Effector memory CD8-positive, alpha-beta T cell (primary cell): ENCODE data around the gene DRAP1.

Experiments used
- ATAC-seq: fragments of 150-1000 bp; cut with Tn5 transposase; replicated peaks from 2 replicates; pipeline ENCODE4 v1.10.0; 2021; ENCODE audit warnings: mild to moderate bottlenecking, moderate library complexity
- DNase-seq, 3 experiments: peaks; one replicate each; pipeline ENCODE4 v3.0.0; 2021
- H3K27ac Mint-ChIP-seq, 2 donors: one replicate each; pipeline ENCODE4 v1.8.0; 2022; ENCODE audit warnings: mild to moderate bottlenecking in 2 of 2, mixed read lengths in 2 of 2, moderate library complexity in 2 of 2
- H3K27me3 Mint-ChIP-seq, 2 donors: one replicate each; pipeline ENCODE4 v1.8.0; 2022; ENCODE audit warnings: mixed read lengths in 2 of 2
- H3K36me3 Mint-ChIP-seq: one replicate; pipeline ENCODE4 v1.8.0; 2022; ENCODE audit warnings: mild to moderate bottlenecking, moderate library complexity, mixed read lengths; ENCODE audit not compliant: insufficient read depth
- H3K4me1 Mint-ChIP-seq, 2 donors: one replicate each; pipeline ENCODE4 v1.8.0; 2022; ENCODE audit warnings: low read depth in 2 of 2, mixed read lengths in 2 of 2
- H3K4me3 Mint-ChIP-seq, 2 donors: one replicate each; pipeline ENCODE4 v1.8.0; 2022; ENCODE audit warnings: mild to moderate bottlenecking in 2 of 2, mixed read lengths in 2 of 2, moderate library complexity in 2 of 2
- H3K9me3 Mint-ChIP-seq, 2 donors: one replicate each; pipeline ENCODE4 v1.8.0; 2022; ENCODE audit warnings: mixed read lengths in 2 of 2

Gene DRAP1

DNA sequence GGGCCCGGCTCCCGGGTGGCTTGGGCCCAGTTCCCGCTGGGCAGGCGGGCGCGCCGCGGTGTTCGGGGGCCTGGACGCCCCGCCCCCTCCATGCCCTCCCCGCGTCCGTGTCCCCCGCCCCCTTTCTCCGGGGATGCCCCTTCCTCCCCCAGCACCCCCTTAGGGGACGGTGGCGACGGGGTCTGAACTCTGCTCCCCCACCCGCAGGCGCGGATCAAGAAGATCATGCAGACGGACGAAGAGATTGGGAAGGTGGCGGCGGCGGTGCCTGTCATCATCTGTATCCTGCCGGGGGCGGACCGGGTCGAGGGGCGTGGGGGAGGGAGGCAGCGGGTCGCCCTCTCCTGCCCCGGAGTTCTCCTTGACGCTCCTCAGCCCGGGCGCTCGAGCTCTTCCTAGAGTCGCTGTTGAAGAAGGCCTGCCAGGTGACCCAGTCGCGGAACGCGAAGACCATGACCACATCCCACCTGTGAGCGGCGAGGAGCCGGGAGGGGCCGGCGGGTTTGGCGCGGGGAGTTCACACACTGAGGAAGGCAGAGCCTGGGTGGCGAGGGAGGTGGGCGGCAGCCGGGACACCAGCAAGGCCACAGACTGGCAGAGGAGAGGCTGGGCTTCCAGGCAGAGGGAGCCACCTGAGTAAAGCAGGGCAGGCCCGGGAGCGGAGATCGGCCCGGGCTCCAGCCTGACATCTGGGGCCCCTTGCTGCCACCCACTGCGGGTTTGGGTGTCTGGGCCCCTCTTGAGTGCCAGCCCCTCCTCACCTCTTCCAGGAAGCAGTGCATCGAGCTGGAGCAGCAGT, 546 bp downstream of the DRAP1 start:
- H3K27ac Mint-ChIP-seq: peak overlapping the region; percentile 90
- H3K27me3 Mint-ChIP-seq: no peaks in the 10 kb centered on the region
- peaks cover 30 to 35% of the 10 kb centered on the region in 2 donors for H3K4me1 Mint-ChIP-seq
- peaks cover 52% of the 10 kb centered on the region for H3K36me3 Mint-ChIP-seq
- H3K4me3 Mint-ChIP-seq: peak overlapping the region; percentile 91 to 92
- DNase-seq (peak in 2 of 3 experiments; percentile 52 to 56), ATAC-seq (peak; percentile 39)
- H3K9me3 Mint-ChIP-seq: no peaks in the 10 kb centered on the region

DNA sequence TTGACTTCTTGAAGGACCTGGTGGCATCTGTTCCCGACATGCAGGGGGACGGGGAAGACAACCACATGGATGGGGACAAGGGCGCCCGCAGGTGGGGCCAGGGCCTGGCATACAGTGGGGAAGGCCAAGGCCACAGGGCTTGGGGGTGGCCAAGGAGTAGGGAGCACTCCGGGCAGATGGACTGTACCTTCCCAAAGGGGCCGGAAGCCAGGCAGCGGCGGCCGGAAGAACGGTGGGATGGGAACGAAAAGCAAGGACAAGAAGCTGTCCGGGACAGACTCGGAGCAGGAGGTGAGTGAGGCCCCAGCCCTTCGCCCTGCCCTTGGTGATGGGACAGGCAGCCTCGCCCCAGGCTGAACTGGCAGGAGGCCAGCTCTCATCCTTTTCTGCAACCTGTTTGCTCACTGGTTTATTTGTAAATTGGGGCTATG, 1.2 kb downstream of the DRAP1 start:
- H3K36me3 Mint-ChIP-seq: peaks cover 55% of the 10 kb centered on the region
- no peak for ATAC-seq
- no peaks in the 10 kb centered on the region for H3K9me3 Mint-ChIP-seq

DNA sequence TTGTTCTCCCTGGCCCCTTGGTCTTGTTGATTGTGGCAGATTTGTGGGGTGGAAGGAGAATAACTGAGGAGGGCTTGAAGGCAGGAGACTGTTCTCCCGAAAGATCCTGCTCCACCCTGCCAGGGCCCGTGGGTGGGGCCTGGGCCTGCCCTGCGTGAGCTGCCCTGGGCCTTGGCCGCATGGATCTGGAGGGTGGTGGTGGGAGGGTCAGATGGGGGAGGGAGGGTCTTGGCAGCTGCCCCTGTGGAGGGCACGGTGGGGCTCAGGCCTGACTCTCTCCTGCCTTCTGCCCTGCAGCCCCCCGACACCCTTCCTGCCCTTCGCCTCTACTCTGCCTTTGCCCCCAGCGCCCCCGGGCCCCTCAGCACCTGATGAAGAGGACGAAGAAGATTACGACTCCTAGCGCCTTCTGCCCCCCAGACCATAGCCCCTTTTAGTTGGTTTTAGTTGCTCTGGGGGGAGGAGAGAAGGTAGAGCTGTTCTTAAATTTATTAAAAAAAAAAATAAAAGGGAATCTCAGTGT, 1.9 kb downstream of the DRAP1 start:
- DNase-seq: no peak
- Mint-ChIP-seq H3K27me3 (no peaks in the 10 kb centered on the region), H3K27ac (peak overlapping the region in 1 of 2 donors; percentile 25), H3K36me3 (peaks cover 55% of the 10 kb centered on the region), H3K9me3 (no peaks in the 10 kb centered on the region), H3K4me3 (peak overlapping the region; percentile 91 to 92), H3K4me1 (peaks cover 24 to 26% of the 10 kb centered on the region in 2 donors)
- no peak for ATAC-seq

More for the DNA sequence above, 1.2 kb downstream of the DRAP1 start:
- peaks cover 25 to 28% of the 10 kb centered on the region in 2 donors for H3K4me1 Mint-ChIP-seq
- no peak for DNase-seq
- peak overlapping the region; percentile 90 for H3K27ac Mint-ChIP-seq
- no peaks in the 10 kb centered on the region for H3K27me3 Mint-ChIP-seq
- peak overlapping the region; percentile 91 to 92 for H3K4me3 Mint-ChIP-seq

DNA sequence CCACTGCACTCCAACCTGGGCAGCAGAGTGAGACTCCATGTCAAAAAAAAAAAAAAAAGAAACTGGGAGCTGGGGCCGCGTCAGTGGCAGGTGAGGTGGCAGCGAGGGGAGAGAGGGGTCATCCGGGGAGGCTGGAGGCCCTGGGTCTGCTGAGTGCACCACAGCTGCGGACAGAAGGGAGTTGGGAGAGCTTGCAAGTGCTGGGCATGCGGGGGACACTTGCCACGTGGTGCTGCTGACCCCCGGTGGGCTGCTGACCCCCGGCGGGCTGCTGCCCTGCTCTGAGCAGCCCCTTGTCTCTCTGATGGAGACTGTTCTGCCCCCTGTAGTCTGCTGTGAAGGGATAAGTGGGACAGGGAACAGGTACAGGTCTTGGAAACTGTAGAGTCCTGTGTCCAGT, 2.6 kb downstream of the DRAP1 start:
- H3K4me3 Mint-ChIP-seq: peak overlapping the region; percentile 8 to 91
- no peak for ATAC-seq
- H3K9me3 Mint-ChIP-seq: no peaks in the 10 kb centered on the region
- DNase-seq: no peak
- peaks cover 17 to 18% of the 10 kb centered on the region in 2 donors for H3K4me1 Mint-ChIP-seq
- H3K36me3 Mint-ChIP-seq: peaks cover 55% of the 10 kb centered on the region
- peak overlapping the region in 1 of 2 donors; percentile 25 for H3K27ac Mint-ChIP-seq
- H3K27me3 Mint-ChIP-seq: no peaks in the 10 kb centered on the region

DNA sequence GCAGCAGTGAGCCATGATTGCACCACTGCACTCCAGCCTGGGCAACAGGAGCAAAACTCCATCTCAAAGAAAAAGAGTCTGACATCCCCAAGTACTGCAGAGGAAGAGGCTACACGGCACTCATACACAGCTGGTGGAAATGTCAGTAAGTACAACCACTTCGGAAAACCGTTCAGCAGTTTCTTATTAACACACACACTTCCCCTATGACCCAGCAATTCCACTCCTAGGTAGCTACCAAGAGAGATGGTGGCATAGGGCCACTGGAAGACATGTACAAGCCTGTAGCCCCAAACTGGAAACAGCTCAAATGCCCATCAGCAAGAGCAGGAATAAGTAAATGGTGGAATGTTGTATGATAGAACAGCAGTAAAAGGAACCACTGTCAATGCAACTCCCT, 3.3 kb downstream of the DRAP1 start:
- Mint-ChIP-seq H3K9me3 (no peaks in the 10 kb centered on the region), H3K27ac (no peak overlapping the region), H3K4me3 (no peak overlapping the region), H3K27me3 (no peaks in the 10 kb centered on the region), H3K36me3 (peaks cover 50% of the 10 kb centered on the region), H3K4me1 (peaks cover 16 to 19% of the 10 kb centered on the region in 2 donors)
- no peak for ATAC-seq
- DNase-seq: no peak

DNA sequence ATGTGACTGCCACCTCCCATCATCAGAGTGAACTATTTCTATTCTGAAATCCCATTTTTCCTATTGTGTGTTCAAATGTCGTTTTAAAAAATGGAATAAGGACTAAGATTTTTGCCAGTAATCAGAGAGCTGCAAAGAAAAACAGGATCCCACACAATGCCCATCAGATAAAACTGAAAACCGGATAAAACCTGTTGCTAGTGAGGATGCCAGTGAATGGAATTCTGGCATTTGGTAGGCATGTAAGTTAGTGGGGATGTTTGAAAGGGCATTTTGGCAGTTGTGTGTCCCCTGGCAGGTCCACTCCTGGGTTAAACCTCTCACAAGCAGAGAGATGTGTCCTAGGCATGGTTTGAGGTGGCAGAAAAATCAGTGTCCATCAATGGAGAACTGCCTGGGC, 6.2 kb downstream of the DRAP1 start:
- peak overlapping the region in 1 of 2 donors; percentile 5 for H3K27ac Mint-ChIP-seq
- no peaks in the 10 kb centered on the region for H3K9me3 Mint-ChIP-seq
- peaks cover 22 to 29% of the 10 kb centered on the region in 2 donors for H3K4me1 Mint-ChIP-seq
- DNase-seq (no peak), ATAC-seq (no peak)
- no peak overlapping the region for H3K4me3 Mint-ChIP-seq
- no peaks in the 10 kb centered on the region for H3K27me3 Mint-ChIP-seq
- H3K36me3 Mint-ChIP-seq: peaks cover 47% of the 10 kb centered on the region

DNA sequence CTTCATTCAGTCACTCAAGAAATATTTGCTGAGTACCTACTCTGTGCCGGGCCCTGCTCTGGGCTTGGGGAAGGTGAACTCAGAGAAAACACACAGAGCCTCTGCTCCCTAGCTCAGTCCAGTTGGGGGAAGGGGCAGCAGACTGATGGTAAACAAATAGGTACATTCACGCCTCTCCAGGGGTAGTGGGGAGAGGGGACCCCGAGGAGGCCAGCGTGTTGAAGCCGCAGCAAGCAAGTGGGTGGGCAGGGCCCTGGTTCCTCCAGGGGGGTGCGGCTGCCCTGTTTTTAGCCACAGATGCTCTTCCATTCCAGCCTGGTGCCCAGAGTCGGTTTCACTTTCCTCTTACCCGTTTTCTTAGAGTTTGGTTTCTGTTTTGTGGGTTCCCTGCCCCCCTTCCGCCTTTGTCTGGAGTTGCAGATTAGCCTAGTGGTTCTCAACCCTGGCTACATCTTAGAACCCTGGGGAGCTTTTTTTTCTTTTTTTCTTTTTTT, 8.7 kb downstream of the DRAP1 start:
- H3K4me3 Mint-ChIP-seq: peak overlapping the region; percentile 67 to 81
- H3K36me3 Mint-ChIP-seq: peaks cover 31% of the 10 kb centered on the region
- peak; percentile 97 for ATAC-seq
- no peaks in the 10 kb centered on the region for H3K27me3 Mint-ChIP-seq
- peak overlapping the region; percentile 97 to 98 for H3K27ac Mint-ChIP-seq
- DNase-seq: peak; percentile 66 to 72 (median 68)
- peaks cover 16 to 33% of the 10 kb centered on the region in 2 donors for H3K4me1 Mint-ChIP-seq
- H3K9me3 Mint-ChIP-seq: no peaks in the 10 kb centered on the region

DNA sequence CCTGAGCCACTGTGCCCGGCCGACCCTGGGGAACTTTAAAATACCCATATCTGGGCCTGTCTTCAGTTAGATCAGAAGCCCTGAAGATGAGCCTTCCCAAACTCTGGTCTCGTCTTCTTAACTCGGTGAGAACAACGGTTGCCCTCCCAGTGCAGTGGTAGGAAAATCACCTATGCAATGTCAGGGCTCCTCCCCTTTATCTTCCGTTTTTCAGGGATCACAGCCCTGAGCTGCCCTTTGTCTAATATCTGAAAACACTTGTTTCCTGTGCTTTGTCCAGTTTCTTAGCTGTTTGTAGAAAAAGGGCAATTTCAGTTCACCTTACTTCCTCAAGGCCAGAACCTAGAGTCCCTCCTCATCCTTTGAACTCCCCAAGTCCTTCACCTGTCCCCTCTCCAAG, 9.4 kb downstream of the DRAP1 start:
- Mint-ChIP-seq H3K9me3 (no peaks in the 10 kb centered on the region), H3K27me3 (no peaks in the 10 kb centered on the region), H3K4me3 (peak overlapping the region; percentile 67 to 81), H3K4me1 (peaks cover 16 to 33% of the 10 kb centered on the region in 2 donors), H3K36me3 (peaks cover 24% of the 10 kb centered on the region), H3K27ac (peak overlapping the region; percentile 97 to 98)
- ATAC-seq (no peak), DNase-seq (no peak)

DNA sequence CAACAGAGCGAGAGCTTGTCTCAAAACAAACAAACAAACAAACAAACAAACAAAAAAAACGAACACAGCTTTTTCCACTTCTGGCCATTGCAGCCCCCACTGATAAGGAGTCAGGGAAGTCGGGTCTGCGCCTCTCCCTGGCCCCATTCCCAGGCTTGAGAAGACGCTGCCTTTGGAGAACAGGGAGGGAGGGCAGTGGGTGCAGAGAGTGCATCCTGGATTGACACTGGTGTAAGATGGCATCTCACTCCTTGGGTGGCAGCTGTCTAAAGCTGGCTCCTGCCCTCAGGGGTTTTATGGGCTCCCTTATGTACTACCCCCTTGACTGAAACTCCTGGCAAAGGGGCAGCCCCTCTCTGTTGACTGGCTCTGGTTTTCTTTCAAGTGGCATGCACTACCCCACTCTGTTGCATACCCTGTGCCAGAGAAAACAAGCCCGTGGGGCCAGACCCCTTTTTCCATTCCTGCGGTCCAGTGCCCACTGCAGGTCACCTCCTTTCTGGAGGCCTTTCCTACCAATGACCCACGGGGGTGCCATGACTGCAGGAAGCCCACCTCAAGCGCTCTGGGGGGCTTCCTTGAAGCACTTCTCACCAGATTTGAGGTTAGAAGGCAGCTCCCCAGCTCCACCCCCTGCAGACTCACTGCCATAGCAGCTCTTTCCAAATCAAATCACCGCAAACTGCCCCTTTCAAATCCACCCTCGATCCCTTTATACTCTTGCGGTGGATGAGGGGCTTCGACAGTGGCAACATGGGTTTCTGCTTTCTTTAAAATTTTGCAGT, 12.7 kb downstream of the DRAP1 start:
- H3K9me3 Mint-ChIP-seq: no peaks in the 10 kb centered on the region
- peaks cover 16 to 29% of the 10 kb centered on the region in 2 donors for H3K4me1 Mint-ChIP-seq
- ATAC-seq: no peak
- peaks cover 20% of the 10 kb centered on the region for H3K36me3 Mint-ChIP-seq
- no peak for DNase-seq
- no peak overlapping the region for H3K4me3 Mint-ChIP-seq
- peaks cover 0 to 2% of the 10 kb centered on the region in 2 donors for H3K27me3 Mint-ChIP-seq
- H3K27ac Mint-ChIP-seq: peak overlapping the region in 1 of 2 donors; percentile 35

DNA sequence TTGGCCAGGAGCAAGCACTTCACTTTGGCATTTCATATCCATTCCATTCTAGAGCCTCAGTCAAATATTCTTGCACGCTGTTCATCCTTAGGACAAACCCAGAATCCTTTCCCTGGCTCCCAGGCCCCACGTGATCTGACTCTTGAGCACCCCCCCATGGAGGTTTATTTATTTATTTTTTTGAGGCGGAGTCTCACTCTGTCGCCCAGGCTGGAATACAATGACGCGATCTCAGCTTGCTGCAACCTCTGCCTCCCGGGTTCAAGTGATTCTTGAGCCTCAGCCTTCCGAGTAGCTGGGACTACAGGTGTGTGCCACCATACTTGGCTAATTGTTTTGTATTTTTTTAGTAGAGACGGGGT, 13.3 kb downstream of the DRAP1 start:
- peaks cover 14 to 23% of the 10 kb centered on the region in 2 donors for H3K4me1 Mint-ChIP-seq
- H3K9me3 Mint-ChIP-seq: no peaks in the 10 kb centered on the region
- H3K27me3 Mint-ChIP-seq: peaks cover 0 to 8% of the 10 kb centered on the region in 2 donors
- H3K4me3 Mint-ChIP-seq: no peak overlapping the region
- DNase-seq: no peak
- no peak for ATAC-seq
- peaks cover 23% of the 10 kb centered on the region for H3K36me3 Mint-ChIP-seq
- H3K27ac Mint-ChIP-seq: peak overlapping the region in 1 of 2 donors; percentile 38

DNA sequence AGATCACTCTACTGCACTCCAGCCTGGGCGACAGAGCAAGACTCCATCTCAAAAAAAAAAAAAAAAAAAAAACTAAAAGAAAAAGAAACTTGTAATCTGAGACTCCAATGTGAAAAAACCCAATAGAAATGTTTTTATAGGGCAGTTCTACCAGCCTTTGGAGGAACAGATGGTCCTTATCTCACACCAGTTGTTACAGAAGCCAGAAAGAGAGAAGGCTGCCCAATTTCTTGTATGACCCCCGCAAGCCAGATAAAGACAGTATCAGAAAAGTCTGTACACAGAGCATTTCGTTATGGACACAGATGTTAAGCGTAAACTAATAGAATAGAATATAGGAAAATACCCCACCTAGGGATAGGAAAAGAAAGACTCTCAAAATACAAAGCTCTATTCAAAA, 14.8 kb downstream of the DRAP1 start:
- peaks cover 9% of the 10 kb centered on the region for H3K36me3 Mint-ChIP-seq
- ATAC-seq: no peak
- peaks cover 0 to 10% of the 10 kb centered on the region in 2 donors for H3K4me1 Mint-ChIP-seq

DNA sequence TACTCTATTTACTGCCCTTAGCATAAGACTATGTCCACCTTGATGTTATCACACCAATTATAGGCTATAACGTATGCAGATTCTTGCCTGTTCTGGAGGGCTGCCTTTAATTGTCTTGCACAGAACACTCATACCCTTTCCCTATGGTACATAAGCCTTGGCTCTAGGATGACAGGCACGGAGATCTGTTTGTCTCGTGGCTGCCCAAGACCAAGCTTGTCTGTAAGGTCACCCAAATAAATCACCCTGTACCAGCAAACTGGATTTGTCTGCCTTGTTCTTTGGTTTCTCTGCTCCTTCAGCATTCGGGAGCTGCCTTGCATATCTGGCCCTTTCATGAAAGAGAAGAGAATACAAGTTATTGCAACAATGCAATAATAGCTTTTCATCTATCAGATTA, 18.5 kb downstream of the DRAP1 start:
- Mint-ChIP-seq H3K36me3 (peaks cover 3% of the 10 kb centered on the region), H3K4me1 (no peaks in the 10 kb centered on the region)
- ATAC-seq: no peak

More for the DNA sequence above, 14.8 kb downstream of the DRAP1 start:
- no peak overlapping the region for H3K4me3 Mint-ChIP-seq
- peaks cover 0 to 22% of the 10 kb centered on the region in 2 donors for H3K27me3 Mint-ChIP-seq
- no peak for DNase-seq
- no peaks in the 10 kb centered on the region for H3K9me3 Mint-ChIP-seq
- no peak overlapping the region for H3K27ac Mint-ChIP-seq

DNA sequence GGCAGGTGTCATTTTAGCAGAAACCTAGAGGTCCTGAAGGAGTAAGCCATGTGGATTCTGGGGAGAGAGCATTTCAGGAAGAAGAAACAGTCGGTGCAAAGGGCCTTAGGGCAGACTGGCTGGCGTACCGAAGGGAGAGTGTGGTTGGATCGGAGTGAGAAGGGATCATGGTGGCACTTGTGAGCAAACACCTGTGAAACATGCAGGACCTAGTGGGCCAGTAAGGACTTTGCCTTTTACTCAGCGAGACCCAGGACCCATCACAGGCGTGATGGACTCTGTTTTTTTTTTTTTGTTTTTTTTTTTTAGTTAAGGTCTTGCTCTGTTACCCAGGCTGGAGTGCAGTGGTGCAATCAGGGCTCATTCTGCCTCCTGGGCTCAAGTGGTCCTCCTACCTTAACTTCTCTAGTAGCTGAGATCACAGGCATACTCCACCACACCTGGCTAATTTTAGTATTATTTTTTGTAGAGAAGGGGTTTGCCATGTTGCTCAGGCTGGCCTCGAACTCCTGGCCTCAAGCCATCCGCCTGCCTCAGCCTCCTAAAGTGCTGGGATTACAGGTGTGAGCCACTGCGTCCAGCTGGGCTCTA, 22.6 kb downstream of the DRAP1 start:
- Mint-ChIP-seq H3K9me3 (no peaks in the 10 kb centered on the region), H3K4me3 (no peak overlapping the region), H3K4me1 (no peaks in the 10 kb centered on the region), H3K27ac (peak overlapping the region in 1 of 2 donors; percentile 69), H3K27me3 (peaks cover 7 to 21% of the 10 kb centered on the region in 2 donors), H3K36me3 (peaks cover 3% of the 10 kb centered on the region)
- ATAC-seq: no peak
- DNase-seq: no peak

More for the DNA sequence above, 18.5 kb downstream of the DRAP1 start:
- no peak for DNase-seq
- Mint-ChIP-seq H3K27ac (no peak overlapping the region), H3K9me3 (no peaks in the 10 kb centered on the region), H3K4me3 (no peak overlapping the region), H3K27me3 (peaks cover 7 to 22% of the 10 kb centered on the region in 2 donors)
